Ramos (cell line): ENCODE data around the gene ERAS.

Experiments used
- in situ Hi-C: fragments of 300-500 bp; cut with MboI; formaldehyde crosslinking; loops from one replicate; pipeline ENCODE4 v1.14.3; 2022; ENCODE audit warnings: low sequenced_read_pairs; ENCODE audit not compliant: unreplicated experiment

ERAS gene, protein sequence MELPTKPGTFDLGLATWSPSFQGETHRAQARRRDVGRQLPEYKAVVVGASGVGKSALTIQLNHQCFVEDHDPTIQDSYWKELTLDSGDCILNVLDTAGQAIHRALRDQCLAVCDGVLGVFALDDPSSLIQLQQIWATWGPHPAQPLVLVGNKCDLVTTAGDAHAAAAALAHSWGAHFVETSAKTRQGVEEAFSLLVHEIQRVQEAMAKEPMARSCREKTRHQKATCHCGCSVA

DNA sequence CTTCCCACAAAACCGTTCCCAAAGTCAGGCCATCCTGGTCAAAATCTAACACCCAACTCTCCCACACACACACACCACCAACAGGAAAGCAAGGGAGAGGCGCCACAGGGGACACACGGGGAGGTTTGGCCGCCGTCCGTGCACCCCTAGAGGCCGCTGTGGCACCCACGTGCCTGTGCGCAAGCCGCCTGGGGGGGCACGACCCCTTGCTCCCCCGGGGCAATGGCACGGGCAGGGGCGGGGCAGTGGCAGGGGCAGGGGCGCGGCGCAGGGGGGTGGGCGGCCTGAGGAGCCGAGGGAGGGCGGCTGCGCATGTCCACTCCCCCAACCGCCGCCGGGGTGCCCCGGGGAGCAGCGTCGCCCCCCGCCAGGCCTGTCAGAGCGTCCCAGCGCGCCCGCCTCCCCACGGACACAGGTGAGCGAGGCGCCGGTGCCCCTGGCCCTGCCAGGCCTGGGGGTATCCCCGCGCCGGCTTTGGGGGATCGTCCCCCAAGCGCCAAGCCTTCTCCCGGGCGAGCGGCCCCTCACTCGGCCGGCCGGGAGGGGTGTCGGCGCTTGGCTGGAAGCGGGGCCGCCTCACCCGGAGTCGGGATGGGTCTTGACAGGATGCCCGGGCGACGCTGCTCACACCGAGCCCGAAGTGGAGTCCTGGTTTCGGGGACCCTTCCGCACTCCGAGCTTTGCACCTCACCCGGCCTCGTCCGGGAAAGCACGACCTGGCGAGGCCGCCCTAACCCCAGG lies at the start of gene ERAS:
TSS of gene ERAS (plus strand) at position 379 of the 741 bp plus-strand sequence. CDS start 2,611 bp downstream, outside the sequence.
- in situ Hi-C loops: no loop called here

DNA sequence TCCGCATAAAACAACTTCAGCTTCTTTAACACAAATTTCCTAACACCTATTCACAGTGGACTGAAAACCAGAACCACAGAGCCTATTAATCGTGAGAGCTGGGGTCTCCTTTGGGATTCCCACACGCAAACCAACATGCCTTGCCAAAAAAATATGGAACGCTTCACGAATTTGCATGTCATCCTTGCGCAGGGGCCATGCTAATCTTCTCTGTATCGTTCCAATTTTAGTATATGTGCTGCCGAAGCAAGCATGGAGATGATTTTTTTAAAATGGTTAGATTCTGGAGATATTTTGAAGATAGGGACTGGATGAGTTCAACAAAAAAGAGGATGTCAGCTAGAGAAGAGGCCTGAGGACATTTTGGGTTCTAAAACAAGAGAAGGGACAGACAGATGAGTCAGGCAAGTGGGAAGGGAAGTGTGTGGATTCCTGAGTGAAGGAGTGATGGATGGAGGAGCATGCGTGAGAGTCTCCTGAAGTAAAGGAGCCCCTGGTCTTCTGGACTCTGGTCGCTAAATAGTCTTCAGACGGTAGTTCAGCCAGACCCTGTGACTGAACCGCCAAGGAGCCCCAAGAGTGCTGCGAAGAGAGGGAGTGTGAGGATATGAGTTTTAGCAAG lies 49.4 kb upstream of the ERAS start:
- in situ Hi-C loops: no loop called here

DNA sequence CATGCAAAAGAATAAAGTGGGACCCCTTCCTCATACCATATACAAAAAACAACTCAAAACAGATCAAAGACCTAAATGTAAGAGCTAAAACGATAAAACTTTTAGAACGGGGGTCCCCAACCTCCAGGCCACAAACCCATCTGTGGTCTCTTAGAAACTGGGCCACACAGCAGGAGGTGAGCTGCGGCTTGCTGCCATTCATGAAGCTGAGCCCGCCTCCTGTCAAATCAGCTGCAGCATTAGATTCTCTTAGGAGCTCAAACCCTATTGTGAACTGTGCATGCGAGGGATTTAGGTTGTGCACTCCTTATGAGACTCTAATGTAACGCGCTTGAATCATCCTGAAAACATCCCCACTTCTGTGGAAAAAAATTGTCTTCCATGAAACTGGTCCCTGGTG lies 46.9 kb upstream of the ERAS start:
- in situ Hi-C loops: no loop called here

DNA sequence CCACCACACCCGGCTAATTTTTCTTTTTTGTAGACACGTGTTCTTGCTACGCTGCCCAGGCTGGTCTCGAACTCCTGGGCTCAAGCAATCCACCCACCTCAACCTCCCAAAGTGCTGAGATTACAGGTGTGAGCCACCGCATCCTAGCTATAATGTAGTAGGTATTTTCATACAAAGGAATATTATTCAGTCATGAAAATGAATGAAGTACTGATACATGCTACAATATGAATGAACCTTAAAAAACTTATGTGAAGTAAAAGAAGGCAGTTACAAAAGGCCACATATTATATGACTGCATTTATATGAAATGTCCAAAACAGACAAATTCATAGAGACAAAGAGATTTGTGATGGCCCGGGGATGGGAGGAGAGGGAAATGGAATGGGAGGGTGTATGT lies 44.6 kb upstream of the ERAS start:
- in situ Hi-C loops: no loop called here

DNA sequence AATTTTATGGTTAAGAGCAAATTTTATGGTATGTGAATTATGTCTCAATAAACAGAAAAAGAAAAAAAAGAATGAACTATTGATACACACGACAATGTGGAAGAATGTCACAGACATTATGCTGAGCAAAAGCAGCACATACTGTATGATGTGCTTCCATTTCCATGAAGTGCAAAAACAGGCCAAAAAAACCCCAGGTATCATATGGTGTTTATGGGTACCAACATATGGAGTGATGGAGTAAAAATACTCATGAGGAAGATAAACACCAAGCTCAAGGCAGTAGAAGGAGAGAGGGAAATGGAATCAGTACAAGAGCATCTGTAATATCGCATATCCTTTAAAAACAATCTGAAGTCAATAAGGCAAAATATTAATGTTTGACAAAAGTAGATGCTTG lies 44.1 kb upstream of the ERAS start:
- in situ Hi-C loops: no loop called here

DNA sequence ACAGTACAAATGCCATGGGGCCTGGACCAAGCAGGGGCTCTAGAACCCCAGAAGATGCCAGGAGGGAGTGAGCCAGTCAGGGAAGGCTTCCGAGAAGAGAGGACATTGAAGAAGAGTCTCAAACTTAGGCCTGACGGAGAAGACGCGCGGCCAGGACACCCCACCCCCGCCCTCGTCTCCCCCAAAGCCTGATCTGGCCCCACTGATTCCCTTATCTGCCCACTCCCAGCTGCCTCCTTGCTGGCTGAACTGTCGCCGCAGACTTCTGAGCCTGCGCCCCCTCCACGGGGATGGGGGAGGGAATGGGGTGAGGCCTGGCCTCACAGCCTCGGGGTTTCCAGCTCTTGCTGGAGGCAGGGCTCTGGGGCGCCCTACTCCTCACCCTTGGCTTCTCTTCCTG lies 43.5 kb upstream of the ERAS start:
- in situ Hi-C loops: no loop called here

DNA sequence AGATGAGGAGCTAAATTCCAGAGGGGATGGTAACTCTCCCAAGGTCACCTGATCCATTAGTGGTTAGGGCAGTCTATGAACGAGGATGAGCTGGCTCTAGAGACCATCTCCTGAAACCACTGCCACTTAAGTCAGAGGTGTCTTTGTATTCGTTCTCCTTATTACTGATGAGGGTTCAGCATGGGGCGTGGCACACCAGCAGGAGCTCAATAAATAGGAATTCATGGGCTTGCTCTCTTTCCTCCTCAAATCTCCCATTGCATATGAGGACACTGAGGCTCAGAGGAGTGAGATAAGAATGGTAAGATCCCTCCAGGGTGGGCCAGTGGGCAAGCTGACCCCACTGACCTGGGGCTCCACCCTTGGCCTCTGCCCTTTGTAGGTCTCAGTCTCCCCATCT lies 41.6 kb upstream of the ERAS start:
- in situ Hi-C loops: no loop called here

DNA sequence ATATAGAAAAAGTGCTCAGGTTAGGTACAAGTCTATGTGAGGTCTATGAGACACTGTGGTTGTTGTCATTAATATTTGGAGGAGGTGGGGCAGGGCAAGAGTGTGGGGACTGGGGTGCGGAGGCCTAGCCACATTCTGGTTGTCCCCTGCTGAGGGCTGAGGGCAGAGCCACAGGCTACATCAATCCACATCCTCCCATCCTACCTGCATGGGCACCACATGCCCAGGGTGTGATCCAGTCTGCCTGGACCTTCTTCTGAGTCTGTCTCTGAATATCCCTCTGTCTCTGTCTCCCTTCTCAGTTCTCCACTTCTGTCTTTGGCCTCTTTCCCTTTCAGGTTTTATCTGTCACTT lies 41.1 kb upstream of the ERAS start:
- in situ Hi-C loops: no loop called here

DNA sequence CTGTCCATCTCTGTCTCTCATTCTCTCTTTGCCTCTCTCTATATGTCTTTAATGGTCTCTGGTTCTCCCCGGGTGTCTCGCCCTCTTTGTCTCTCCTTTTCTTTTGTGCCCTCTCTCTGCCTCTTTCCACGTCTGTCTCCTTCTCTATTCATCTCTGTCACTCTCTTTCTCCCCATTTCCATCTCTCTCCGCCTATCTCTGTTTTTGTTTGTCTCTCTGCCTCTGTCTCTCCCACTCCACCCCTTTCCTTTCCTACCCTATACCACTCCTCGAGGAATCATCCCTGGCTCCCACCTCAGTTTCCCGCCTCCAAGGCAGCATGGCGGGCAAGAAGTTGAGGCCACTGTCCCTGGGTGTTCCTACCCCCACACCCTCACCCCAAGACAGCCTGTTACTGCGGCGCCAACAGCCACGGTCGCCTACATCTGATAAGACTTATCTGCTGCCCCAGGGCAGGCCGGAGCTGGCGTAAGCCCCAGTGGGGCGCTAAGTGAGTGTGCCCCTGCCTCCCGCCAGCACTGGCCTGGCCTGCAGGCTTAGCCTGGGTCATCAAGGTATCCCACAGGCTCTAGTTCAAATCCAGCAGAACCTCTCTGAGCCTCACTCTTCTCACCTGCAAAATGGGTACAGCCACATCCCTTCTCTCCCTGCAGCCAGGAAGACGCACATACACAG lies 40.6 kb upstream of the ERAS start:
- in situ Hi-C loops: no loop called here

DNA sequence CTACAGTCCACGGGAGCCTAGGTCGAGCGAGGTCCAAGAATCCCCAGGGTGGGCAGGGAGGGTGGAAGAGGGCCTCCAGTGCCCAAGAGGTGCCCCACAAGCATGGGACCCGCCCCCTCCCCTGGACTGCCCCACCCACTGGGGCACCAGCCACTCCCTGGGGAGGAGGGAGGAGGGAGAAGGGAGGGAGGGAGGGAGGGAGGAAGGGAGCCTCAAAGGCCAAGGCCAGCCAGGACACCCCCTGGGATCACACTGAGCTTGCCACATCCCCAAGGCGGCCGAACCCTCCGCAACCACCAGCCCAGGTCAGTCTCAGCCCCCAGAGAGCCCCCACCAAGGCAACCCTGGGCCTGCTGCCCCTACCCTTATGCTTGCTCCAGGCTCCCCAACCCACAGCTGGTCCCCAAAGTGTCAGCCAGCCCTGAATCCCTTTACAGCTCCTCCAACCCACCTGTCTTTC lies 39.9 kb upstream of the ERAS start, which contains the start of gene GATA1:
TSS of gene GATA1 (plus strand) at position 250 of the 460 bp plus-strand sequence. CDS start 4,520 bp downstream, outside the sequence.
- in situ Hi-C loops: no loop called here

DNA sequence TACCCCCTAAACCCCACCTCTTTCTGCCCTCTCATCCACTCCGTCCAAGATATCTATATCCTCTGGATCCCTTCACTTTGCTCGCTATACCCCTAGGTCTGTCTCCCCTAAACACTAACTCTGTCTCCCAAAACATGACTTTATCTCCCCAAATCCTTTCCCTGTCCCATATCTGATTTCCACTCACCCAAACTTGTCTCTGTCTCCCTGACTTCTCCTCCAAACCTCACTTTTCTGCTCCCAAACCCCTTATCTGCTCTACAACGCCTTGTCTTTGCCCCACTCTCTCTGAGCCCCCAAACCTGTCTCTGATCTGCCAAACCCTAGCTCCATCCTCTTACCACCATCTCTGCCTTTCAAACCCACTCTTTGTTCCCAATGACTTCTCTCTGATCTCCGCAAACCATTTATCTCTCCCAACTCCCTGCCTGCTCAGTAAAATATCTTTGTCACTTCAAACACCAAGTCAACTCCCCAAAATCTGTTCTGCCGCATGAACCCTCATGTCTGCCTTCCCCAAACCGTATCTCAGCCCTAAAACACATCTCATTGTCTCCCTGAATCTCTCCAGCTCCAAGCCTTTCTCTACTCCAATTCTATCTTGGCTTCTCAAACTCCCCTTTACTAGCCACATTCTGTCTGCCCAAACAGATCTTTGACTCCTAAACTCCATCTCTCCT lies 39.3 kb upstream of the ERAS start:
- in situ Hi-C loops: no loop called here

DNA sequence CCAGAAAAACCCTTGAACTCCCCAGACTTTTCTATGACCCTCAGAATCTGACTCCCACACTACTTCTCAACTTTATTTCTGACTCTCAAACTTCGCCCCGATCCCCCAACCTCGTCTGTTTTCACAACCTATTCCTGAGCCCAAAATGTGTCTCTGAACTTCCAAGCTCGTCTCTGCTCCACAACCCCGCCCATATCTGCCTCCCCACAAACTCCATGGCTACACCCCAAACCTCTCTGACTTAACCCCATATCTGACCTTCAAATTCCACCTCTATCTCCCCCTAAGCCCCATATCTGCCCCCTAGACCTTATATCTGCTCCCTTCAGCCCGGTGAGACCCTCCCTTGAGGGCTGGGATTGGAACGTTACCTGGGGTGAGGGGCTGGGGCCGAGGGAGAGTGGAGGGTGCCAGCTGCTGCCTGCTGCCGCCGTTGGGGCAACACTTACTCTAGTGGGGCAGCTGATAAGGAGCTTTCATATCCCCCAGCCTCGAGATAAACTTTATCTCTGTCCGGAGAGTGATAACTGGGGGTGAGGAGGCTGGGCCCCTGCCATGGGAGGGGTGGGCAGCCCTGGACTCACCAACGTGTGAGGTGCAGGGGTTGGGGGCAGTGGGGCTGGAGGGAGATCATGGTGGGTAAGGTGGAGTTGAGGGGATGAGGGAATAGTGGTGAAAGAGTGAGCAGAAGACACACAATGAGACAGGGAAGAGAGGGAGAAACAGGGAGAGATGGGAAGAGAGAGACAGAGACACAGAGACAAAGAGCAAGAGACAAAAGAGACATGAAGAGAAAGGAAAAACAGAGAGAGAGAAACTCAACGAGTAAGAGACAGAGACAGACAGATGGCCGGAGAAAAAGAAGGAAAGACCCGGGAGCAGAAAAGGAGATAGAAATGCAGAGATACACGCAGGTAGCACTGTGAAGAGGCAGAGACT lies 38.5 kb upstream of the ERAS start:
- in situ Hi-C loops: no loop called here

DNA sequence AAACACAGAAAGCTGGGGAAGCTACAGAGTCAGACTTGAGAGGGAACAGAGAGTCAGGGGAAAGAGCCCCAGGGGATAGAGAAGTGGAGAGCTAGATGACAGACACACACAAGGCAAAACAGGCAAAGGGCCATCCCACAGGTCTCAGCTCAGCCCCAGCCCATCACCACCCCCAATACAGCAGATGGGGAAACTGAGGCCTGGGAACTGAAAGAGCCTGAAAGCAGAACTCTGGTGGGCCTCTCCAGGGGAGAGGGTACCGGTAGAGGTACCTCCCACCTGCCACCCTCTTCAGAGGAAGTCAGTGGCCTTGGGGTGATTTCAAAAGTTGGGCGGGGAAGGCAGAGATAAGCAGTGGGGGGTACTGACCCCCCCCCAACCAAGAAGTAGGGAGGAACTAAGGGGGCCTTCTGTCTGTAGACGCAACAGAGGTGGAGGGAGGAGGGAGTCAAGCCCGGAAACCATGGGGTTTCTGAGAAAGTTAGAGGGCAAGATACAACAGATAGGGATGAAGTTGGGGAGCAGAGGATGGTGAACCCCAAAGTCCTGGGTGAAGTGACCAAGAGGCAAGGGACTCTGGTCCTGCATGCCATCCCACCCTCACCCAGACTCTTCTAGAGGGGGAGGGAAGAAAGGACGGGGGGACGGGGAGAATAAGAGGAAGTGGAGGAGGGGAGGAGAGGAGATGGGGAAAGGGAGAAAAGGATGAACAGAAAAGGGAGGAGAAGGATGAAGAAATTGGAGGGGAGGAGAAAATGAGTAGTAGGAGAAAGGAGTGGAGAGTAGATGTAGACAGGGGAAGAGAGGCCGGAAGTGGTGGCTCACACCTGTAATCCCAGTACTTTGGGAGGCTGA lies 36.7 kb upstream of the ERAS start:
- in situ Hi-C loops: no loop called here

DNA sequence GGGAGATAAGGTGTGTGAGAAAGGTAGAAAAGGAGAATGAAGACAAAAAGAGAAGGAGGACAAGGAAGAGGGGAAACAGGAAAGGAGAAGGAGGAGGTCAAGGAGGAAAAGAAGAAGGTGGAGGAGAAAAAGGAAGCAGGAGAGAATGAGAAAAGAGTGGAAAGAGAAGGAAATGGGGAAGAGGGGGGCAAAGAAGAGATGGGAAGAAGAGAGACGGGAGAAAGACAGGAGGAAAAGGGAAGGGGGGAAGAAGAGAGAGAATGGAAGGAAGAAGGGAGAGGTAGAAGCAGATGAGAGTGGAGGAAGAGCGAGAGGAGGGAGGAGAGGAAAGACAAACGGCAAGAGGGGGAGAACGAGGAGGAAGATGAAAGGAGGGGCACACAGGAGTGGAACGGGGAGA lies 35.8 kb upstream of the ERAS start:
- in situ Hi-C loops: no loop called here

DNA sequence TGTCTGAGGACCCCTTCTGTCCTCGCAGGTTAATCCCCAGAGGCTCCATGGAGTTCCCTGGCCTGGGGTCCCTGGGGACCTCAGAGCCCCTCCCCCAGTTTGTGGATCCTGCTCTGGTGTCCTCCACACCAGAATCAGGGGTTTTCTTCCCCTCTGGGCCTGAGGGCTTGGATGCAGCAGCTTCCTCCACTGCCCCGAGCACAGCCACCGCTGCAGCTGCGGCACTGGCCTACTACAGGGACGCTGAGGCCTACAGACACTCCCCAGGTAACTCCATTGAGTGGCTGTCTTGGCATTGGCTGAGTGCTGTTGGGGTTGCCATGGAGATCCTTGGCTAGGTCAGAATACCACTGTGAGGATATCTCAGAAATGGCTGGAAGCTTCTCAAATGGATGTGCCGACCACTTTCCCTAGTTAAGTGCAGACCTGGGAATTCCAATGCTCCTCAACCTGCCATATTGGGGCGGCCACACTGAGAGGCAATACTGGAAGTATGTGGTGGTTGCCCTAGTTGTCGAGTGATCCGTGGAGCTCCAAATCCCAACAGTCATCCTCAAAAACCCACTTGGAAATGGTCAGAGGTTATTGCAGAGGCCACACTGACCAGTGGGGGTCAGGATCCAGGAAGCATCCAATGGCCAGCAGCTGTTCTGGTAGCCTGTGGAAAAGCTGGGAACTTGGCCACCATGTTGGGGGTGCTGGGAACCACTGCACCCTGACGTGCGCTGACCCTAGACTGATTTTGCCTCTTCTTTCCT lies 35.1 kb upstream of the ERAS start:
- in situ Hi-C loops: no loop called here

DNA sequence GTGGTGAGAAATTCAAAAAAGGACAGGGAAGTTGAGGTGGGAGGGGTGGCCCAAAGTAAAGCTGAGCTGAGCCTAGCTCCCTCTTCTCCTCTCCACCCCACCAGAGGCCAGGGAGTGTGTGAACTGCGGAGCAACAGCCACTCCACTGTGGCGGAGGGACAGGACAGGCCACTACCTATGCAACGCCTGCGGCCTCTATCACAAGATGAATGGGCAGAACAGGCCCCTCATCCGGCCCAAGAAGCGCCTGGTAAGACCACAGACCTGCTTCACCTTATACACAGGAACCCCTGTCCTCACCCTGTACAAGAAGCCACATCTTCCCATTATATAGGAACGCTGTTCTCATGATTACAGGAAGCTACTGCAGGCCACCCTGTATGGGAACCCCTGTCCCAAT lies 34.1 kb upstream of the ERAS start:
- in situ Hi-C loops: no loop called here

DNA sequence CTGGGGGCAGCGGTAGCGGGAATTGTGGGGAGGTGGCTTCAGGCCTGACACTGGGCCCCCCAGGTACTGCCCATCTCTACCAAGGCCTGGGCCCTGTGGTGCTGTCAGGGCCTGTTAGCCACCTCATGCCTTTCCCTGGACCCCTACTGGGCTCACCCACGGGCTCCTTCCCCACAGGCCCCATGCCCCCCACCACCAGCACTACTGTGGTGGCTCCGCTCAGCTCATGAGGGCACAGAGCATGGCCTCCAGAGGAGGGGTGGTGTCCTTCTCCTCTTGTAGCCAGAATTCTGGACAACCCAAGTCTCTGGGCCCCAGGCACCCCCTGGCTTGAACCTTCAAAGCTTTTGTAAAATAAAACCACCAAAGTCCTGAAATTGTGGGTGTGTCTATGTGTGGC lies 32.4 kb upstream of the ERAS start:
- in situ Hi-C loops: no loop called here
